Stimulated activated CD4-positive, alpha-beta T cell treated with anti-CD3 and anti-CD28 coated beads, Interleukin-15, amount 100 ng/mL, for 48 hours (primary cell): ENCODE measurements around the gene HOXB9.

Experiments used
- DNase-seq, 2 donors: peaks; one replicate each; pipeline ENCODE4 v3.0.0-alpha.2; 2020; ENCODE audit warnings: low read depth in 2 of 2

Gene HOXB9

GRCh38 chr17:48639136-48639535, 13.0 kb upstream of the HOXB9 start:
- DNase-seq, result no peak

DNA sequence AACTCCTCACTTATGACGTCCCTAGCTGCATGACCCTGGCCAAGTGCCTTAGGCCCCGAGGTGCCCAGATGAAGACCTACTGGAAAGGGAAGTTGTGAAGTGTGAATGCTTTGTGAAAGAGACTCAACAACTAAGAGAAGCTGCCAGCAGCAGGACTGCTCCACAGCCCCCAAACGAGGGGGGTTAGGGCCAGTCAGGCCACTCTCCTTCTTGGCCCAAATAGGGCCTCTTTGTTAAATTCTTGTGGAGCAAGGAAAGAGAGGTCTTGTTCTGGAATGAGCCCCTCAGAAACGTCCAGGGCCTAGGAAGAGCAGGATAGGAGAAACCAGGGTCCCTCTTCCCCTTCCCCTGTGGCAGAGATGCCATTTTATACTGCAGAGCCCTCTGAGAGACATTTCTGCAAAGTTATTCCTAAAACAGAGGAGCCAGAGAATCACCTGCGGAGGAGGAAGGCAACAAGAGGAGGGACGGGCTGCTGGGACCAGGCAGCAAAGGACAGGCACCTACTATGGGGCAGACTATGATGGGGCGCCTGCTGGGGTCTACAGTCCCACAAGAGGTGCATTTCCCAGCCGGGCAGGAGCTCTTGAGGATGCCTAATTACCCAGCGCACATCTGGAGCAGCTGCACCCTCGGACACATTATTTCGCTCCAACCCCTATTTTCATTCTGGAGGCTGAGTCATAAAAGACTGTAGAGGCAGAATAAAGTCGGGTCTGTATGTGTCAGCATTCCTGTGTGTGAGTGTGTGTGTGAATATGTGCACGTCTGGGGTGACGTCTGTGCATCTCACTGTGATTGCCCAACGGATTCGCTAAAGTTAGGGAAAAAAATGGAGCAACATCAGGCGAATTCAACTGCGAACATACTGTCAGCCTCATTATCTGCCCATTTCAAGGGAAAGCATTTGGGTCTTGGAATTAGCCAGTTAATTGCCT, 11.4 kb upstream of the HOXB9 start:
- DNase-seq, result no peak

DNA sequence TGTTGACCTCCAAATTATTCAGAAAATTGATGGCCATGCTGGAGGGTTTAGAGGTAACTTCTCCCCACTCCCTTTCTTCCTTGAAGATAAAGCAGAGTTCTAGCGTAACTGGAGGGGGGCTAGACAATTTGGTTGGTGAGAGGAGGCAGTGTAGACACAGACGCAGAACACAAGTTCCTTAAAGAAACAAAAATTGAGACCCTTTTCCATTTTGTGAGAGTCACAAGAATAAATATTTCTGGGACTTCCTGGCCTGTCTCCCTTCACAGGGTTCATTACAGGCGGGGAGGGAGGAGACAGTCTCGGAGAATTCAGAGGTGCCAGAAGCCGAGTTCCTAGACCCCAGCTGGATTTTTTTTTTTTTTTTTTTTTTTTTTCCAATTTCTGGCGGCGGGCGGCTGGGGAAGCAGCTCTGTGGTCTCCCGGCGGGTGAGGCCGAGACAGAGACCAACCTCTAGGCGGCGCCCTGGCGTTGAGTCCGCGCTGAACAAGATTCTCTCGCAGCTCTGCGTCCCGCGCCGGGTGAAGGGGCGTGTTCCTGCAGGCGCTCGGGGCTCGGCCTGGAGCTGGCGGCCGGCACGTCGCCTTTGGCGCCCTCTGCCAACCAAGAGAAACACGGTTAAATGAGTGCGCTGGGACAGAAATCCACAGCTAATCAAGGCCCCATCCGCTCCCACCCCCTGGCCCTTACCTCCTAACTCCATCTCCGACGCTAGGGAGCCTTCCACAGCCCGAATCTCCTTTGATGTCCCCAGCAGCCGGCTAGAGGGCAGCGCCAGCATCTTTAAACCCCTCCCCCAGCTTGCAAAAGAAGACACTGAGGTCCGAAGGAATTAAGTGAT, 10.2 kb upstream of the HOXB9 start:
- DNase-seq, result peak; percentile 64 to 83

DNA sequence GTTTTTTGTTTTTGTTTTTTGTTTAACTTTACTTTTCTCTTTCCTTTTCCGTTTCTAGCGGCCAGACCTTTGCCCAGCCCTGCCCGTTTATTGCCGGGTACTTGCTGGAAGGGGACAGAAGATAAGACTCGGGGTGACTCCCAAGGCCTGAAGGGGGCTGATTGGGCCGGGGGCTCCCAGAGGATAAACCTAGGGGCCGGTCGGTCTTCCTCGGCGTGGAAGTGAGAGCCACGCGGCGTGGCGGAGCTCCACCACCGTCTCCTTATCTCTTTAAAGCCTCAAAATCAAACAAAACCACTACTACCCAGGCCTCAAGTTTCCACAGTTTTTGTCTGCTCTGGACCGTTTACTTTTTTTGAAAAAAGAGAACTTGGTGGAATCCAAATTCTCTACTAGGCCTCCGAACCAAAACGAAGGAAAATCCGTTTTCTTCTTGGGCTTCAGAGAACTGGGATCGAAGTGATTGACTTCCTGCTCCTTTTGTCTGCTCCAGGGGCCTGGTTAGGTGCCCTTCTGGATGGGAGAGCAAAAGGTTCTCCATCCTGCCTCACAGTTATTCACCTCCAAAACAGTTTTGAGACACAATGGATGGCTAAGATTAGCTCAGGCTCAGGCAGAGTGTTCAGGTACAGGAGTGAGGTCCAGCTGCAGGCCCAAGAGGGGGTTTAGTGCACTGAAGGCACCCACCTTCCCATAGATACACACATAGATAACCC, 8.5 kb upstream of the HOXB9 start:
- DNase-seq, result no peak

DNA sequence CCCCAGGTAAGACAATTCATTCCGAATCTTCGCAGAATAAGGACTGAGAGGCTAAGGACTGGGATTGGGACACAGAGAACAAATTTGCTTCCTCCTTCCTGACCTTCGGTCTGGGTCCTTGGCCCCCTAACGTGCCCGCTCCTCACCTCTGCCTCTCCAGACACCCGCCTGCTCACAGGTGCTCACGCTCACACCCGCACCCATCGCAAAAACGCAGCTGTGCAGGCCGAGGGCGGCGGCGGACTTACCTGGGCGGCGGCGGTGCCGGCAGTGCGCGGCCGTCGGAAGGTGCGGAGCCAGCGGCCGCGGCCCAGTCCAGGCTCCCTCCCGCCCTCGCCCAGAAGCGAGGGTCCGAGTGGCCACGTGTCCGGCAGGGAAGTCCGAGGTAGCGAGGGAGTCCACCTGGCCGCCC, 7.1 kb upstream of the HOXB9 start:
- DNase-seq, result no peak

DNA sequence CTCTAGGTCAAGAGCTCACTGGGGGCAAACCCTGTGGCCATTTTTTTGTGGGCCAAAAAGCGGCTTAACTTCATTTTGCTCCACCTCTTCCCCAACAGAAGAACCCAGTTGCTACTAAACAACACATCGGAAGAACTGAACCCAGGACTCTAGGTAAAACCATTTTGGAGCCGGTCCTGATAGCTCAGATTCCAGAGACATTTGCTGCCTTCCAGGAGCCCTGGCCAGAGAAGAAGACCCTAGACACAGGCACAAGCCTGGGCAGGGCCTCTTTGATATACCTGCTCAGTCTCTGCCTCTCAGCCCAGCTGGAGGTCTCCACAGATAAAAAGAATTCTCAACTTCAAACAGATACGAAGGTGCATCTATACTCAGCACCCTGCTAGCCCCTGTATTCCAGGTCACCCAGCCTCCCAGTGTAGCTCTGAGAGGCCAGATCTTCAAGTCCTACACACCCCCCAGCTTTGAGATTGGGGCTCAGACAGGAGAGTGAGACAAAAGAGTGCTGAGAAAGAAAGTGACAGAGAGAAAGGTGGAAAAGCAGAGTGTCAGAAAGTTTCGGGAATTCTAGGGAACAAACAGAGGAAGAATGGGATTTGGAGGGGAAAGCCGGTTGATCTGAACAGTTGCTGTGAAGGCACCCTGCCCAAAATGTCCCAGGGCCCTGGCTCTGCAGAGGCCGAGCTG, 6.6 kb upstream of the HOXB9 start:
- DNase-seq, result no peak

GRCh38 chr17:48631693-48632578, 5.8 kb upstream of the HOXB9 start:
- DNase-seq, result no peak

- DNase-seq, result no peak
Observed at GRCh38 chr17:48630925-48631692, 5.0 kb upstream of the HOXB9 start.

DNA sequence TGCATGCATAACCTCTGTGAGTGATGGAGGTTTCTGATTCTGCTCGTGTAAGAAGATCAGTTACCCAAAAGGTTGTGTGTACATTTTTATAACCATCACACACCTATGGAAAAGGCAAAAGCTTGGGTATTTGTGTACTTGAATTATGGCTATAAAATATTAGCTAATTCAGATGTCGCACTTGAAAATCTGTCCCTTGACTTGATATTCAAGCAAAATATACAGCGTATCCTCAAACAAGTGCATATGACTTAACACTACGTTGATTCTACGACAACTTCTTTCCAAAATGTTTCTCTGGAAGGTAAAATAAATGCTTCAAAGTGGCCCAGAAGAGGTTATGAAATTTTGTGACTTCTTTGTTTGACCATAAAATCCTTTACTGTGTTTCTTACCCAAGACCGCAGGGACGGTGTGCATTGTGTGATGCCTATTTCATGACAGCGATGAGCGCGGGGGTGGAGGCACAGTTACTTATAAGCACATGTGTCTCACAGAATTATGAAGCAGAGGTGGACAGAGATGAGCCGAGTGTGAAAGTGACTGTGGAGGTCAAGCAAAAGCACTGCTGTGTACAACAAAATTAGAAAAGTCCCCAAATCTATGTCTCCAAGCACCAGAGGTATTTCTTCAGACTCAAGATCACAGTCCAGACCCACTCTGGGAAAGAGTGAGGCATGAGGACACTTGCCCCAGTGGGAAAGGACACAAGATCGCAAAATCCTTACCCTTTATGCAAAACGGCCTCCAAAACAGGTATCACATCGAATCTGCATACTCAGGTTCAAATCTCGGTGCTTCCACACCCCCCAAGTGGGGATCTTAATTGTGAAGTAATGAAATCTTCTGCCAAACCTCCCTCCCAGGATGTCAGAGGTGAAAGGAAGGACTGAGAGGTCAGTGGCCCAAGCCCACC, 4.1 kb upstream of the HOXB9 start:
- no peak for DNase-seq

DNA sequence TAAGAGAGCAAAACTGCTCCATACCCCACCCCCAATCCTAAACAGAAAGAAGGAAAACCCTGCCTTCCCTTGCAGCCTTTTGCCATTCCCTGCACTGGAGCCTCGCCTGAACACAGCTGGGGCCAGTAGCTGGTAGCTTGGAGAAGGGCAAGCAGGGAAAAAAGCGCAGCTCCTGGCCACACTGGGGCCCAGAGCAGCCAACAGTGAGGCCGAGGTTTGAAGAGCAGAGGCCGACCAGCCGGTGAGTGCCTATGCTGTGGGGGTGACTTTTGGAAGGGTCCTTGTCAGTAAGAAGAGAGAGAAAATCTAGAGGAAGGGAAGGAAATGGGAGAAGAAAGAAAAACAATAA, 3.2 kb upstream of the HOXB9 start:
- DNase-seq, result no peak

GRCh38 chr17:48628649-48629410, 2.7 kb upstream of the HOXB9 start:
- DNase-seq, result no peak

- DNase-seq, result no peak
Observed at GRCh38 chr17:48627623-48628521, 1.7 kb upstream of the HOXB9 start.

DNA sequence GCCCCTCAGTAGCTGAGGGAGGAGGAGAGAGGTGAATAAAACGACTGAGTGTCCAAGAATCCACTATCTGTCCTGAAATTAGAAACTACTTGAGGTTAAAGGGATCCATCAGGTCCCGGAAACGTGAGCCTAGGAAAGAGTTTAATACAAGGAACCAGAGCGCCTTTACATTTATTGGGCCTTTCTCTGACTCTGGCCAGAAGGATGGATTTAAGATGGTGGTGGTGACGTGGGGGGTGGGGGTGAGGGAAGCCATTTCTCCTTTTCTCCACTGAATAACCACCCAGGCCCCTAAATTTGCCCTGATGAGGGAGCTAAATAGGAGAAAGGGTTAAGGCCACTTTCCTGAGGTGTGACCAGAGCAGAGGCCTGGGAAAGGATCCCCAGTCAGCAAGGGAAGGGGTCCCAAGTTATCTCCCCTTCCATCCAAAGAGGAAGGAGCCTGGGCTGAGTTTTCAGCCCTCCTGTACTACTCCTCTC, 1.0 kb upstream of the HOXB9 start:
- no peak for DNase-seq

- DNase-seq, result no peak
Observed at GRCh38 chr17:48625495-48626244, 488 bp downstream of the HOXB9 start.

DNA sequence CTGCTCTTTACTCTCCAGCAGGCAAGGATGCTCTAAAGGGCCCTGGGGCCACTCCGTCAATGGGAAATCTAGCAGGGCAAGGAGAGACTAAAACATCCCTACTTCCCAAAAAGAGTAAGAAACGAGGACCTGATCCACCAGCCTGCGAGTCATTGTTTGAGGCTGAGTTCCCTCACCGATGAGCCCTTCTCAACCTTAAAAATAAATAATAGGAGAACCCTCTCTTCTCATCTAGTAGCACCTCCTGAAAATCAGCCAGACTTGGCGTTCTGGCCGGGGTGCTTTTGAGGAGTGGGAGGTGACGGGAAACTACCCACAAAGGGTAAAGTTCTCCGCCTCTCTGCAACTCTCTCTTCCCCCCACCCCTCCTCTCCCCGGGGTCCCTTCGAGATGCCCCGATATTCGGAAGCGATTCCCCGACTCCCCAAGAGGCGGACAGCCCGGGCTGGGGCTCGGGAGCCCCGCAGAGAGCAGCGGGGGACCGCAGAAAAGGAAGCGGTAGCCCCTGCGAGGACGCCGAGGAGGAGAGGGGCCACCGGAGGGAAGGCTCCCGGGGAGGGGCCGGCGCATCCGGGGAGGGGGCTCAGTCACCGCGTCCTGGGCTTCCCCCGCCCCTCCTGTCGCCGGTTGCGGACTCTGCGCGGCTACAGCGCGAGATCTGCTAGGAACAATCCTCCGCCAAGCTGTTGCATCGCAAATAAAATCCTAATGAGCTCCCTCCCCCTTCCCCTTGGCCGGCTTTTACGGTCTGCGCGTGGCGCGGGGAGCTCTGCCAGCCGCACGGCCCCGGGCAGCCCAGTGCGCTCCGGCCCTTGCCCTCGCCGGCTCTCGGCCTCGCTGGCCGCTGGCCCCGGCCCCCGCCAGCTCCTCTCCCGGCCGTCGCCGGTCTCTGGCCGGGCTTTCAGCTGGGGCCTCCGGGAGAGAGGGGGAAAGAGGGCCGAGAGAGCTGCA, 1.3 kb downstream of the HOXB9 start:
- DNase-seq, result no peak
